ELR (cell line): Measurements from ENCODE around the gene TNPO1.
"Not testable (repeated sequence)": the region's sequence is repeated elsewhere in the genome, so short reads cannot be mapped to it uniquely, and the experiment has no call there.

Source experiments
- DNase-seq: peaks from one replicate; pipeline ENCODE4 v3.0.0-alpha.2; 2015; ENCODE audit warnings: low read depth

TNPO1 gene

DNA sequence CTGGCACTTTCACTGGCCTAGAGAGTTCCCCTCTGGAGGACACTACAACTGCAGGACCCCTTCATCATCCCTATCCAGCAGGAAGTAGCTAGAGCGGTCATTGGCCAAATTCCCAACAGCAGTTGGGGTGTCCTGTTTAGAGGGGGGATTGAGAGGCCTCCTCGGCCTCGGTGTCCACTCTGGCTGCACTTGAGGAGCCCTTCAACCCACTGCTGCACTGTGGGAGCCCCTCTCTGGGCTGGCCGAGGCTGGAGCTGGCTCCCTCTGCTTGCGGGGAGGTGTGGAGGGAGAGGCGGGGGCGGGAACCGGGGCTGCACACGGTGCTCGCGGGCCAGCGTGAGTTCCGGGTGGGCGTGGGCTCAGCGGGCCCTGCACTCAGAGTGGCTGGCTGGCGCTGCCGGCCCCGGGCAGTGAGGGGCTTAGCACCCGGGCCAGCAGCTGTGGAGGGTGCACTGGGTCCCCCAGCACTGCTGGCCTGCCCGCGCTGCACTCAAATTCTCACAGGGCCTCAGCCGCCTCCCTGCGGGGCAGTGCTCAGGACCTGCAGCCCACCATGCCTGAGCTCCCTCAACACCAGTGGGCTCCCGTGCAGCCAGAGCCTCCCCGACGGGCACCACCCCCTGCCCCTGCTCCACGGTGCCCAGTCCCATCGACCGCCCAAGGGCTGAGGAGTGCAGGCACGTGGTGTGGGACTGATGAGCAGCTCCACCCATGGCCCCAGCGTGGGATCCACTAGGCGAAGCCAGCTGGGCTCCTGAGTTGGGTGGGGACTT lies 118.7 kb downstream of the TNPO1 start:
- DNase-seq: not testable (repeated sequence)

GRCh38 chr5:72936893-72937292 lies 120.4 kb downstream of the TNPO1 start:
- DNase-seq: no peak

DNA sequence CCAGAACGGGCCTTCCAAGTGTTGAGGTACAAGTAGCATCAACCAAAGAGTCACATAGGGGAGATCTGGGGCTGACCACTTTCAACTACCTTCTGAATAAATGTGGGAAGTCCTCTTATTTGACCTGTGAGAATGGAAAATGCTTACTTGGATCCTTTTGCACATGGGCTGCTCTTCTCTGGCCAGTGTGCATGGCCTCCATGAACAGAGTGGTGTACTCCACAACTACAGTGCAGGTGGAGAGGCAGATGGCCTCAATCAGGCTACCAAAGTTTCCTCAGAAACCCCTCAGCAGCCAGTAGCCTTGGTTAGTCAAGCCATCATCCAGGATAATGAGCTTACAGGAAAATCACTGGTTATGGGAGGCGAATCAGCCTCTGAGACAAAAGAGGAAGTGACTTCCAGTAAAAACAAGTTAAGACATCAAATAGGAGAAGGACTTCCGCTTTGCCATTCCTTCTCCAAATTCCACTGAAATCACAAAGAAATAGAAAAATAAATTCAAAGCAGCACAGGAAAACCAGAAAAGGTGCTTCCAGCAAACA lies 121.1 kb downstream of the TNPO1 start:
- no peak for DNase-seq

DNA sequence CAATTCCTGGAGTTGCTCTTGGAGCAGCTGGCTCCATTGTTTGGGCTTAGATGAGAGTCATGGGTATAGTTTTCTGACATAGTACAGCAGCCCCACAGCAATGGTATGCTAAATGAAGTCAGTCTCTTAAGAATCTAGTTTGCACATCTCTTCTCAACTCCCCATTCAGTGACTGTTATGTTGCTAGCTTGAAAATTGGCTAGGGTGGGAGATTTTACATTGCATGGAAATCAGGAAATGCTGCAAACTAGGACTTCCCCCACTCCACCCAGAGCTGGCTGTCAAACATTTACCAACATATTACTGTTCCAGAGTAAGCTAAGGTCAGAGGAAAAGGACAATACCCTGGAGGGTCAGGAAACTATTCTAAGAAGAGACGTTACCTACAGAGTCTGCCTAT lies 121.7 kb downstream of the TNPO1 start:
- DNase-seq: no peak

GRCh38 chr5:72940082-72940481 lies 123.6 kb downstream of the TNPO1 start:
- no peak for DNase-seq

DNA sequence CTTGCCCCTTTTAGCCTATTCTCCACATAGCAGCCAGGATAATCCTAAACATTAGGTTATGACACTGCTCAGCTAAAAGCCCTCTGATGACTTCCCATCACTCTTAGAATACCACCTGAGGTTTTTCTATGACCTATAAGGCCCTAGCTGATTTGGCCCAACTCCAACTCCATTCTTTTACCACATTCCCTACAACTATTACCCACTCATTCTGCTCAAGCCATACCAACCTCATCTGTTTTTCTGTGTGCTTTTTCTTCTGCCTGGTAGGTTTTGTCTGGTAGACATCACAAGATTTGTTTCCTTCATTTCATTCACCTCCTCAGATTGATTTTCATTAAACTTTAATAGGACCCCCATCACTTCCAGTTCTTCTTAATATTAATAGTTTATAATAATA lies 126.8 kb downstream of the TNPO1 start:
- DNase-seq: no peak

GRCh38 chr5:72947498-72947897 lies 131.0 kb downstream of the TNPO1 start:
- DNase-seq: no peak

DNA sequence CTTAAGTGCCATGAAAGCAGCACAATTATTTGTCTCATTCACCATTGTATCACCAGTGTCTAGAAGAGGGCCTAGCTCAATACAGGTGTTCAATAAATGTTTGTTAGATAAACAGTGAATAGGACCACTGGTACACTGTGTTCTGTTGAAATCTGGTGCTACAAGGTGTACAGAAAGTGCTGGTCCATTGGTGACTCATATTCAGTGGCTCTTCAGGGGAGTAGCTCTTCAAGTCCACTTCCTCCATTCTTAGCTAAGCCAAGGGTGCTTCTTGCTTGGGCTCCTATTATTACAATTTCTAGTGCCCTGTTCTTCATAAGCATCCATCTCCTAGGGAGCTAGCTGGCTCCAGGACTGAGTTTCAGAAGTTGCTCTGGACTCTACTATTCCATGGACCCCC lies 133.0 kb downstream of the TNPO1 start:
- peak; percentile 21 for DNase-seq

GRCh38 chr5:72951671-72952468 lies 135.4 kb downstream of the TNPO1 start:
- DNase-seq: peak; percentile 91

DNA sequence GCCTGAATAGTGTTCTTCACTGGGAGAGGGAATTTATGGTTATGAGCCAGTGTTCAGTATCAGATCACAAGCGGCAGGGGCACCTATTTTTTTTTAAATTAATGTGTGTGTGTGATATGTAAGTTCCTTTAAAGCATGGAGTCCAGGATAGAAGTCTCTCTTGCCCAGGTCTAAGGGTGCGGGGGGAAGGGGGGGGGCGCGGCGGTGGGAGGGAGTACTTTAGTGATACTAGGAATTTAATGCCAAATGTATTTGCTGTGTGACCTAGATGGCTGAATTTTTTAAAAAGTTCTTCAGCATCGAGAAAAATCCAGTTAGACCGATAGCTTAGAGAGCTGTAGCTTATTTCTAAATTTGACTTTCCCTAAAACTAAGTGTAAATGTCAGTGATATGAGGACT lies 137.9 kb downstream of the TNPO1 start:
- peak; percentile 6 for DNase-seq

DNA sequence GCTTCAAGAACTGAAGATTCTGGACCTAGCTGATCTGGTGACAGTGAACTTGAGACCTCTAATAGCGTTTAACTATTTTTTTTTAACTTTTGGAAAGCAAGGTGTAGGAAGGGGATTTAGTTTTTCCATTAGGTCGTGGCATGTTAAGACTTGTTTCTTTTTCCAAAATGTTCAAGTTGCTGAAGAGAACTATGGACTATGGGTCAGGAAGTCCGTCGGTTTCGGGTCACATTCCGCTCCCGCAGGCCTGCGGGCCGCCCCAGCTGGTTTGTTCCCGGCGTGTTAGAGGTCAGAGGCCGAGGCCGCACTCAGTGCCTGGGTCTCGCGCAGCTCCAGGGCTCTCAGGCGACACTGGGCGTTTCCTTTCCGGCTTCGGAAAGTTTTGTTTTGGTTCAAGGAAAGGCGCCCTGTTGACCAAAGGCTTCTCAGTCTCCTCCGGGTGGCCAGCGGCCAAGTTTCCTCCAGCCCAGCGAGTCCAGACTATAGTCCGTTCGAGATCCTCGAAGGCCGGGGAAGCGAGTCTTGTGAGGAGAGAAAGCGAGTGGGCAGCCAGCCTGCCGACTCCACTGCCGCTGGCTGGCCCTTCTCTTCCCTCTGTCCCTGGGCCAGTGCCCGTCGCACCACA lies 138.8 kb downstream of the TNPO1 start:
- DNase-seq: no peak

GRCh38 chr5:72955768-72956323 lies 139.4 kb downstream of the TNPO1 start, which contains the start of gene FCHO2:
FCHO2 (plus strand) TSS chr5:72956041; CDS start chr5:72956097, 56 bp downstream.
- peak; percentile 98 for DNase-seq

- peak; percentile 72 for DNase-seq
Measured at GRCh38 chr5:72956324-72957140, 140.1 kb downstream of the TNPO1 start.

DNA sequence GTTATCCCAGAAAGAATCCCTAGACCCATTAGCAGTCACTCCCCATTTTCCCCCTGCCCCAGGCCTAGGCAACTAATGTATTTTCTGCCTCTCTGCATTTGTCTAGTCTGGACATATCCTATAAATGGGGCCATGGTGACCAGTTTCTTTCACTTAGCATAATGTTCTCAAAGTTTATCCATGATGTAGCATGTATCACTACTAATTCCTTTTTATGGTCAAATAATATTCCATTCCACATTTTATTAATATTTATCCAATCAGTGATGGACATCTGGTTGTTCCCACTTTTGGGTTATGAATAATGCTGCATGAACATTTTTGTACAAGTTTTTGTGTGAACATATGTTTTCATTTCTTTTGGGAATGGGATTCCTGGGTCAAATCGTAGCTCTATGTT lies 140.9 kb downstream of the TNPO1 start:
- DNase-seq: no peak

- DNase-seq: no peak
Measured at GRCh38 chr5:72959257-72959656, 142.8 kb downstream of the TNPO1 start.
